K562 (cell line): ENCODE measurements around the gene ZDHHC8. TPM values are rescaled to one million over a fixed set of nuclear protein-coding genes. Genes with fewer than 3 reads are reported as not detected.

ENCODE experiments used
- ATAC-seq: fragments of 200-7000 bp; cut with Tn5 transposase; 3 replicates; pipeline ENCODE4 v1.9.1; 2020; ENCODE audit warnings: moderate library complexity
- BruUV-seq: library from RNA; stranded (reverse); fragments of 400-500 nt; replicated peaks from 2 replicates; lab custom pipeline; 2021; lab: Mats Ljungman, UMichigan
- CTCF ChIA-PET: fragments of 300-600 bp; formaldehyde crosslinking; extraction: SDS; loops from one replicate; lab custom pipeline; 2021; ENCODE audit warnings: low intra/inter-chr PET ratio; lab: Yijun Ruan, JAX
- POLR2A ChIA-PET: fragments of 300-600, 350-650 bp; sonication (Branson Sonifier 250); formaldehyde crosslinking; extraction: SDS; loops from one replicate; lab custom pipeline; 2021; ENCODE audit warnings: antibody characterized with exemption, inconsistent platforms; lab: Yijun Ruan, JAX
- DNase-seq, 4 experiments: peaks; one replicate each; pipeline versions ENCODE4 v3.0.0 to v3.0.0-alpha.2; 2011 to 2018; ENCODE audit warnings: low spot score in 3 of 4, mixed read lengths in 3 of 4; ENCODE audit errors: extremely low read depth in 1 of 4
- FAIRE-seq: peaks from 2 replicates; lab custom pipeline; 2011; peaks lifted over from hg19 to GRCh38; lab: Jason Lieb, UNC
- H2AFZ ChIP-seq: 2 replicates; pipeline ENCODE4 v1.6.0; 2011; ENCODE audit warnings: low read depth, low read length, control low read depth, inconsistent platforms
- H3K27ac ChIP-seq: fragments of 200-600 bp; 3 replicates; pipeline ENCODE4 v1.8.0; 2011; ENCODE audit warnings: low read depth, mild to moderate bottlenecking, control low read depth, inconsistent platforms, low read length, moderate library complexity, mixed read lengths; ENCODE audit errors: extremely low read depth
- H3K27me3 ChIP-seq, 2 experiments: fragments of 300-600 bp in 1 of 2; 2 replicates in 1 of 2; 3 replicates in 1 of 2; pipeline versions ENCODE4 v1.6.0 to v1.8.0; 2011; ENCODE audit warnings: inconsistent platforms in 2 of 2, low read length in 2 of 2, mild to moderate bottlenecking in 1 of 2, mixed read lengths in 1 of 2, moderate library complexity in 1 of 2; ENCODE audit not compliant: control insufficient read depth in 2 of 2, insufficient read depth in 2 of 2
- H3K36me3 ChIP-seq: fragments of 300-600 bp; 3 replicates; pipeline ENCODE4 v1.8.0; 2011; ENCODE audit warnings: mild to moderate bottlenecking, low read length, inconsistent platforms; ENCODE audit not compliant: control insufficient read depth, insufficient read depth
- H3K4me1 ChIP-seq, 2 experiments: fragments of 200-600 bp in 1 of 2; replicated peaks in 1 of 2; 2 replicates in 1 of 2; 3 replicates in 1 of 2; pipeline versions ENCODE4 v1.5.1 to v1.8.0; 2011; ENCODE audit warnings: inconsistent platforms in 2 of 2, low read length in 2 of 2, mild to moderate bottlenecking in 1 of 2, mixed read lengths in 1 of 2, moderate library complexity in 1 of 2; ENCODE audit not compliant: control insufficient read depth in 2 of 2, insufficient read depth in 2 of 2
- H3K4me2 ChIP-seq: 2 replicates; pipeline ENCODE4 v1.6.1; 2011; ENCODE audit warnings: low read length, control low read depth, inconsistent platforms, mixed read lengths; ENCODE audit not compliant: insufficient read depth
- H3K4me3 ChIP-seq: fragments of 200-600 bp; sonication (generic), shearing (Covaris generic); 2 replicates; pipeline ENCODE4 v1.5.1; 2016; ENCODE audit warnings: control low read depth, inconsistent platforms
- H3K79me2 ChIP-seq: fragments of 200-600 bp; 3 replicates; pipeline ENCODE4 v1.8.0; 2011; ENCODE audit warnings: low read length, inconsistent platforms; ENCODE audit not compliant: control insufficient read depth, insufficient read depth
- H3K9ac ChIP-seq, 2 experiments: 2 replicates each; pipeline versions ENCODE4 v1.6.0 to v1.6.1; 2011; ENCODE audit warnings: low read depth in 2 of 2, low read length in 2 of 2, control low read depth in 1 of 2, inconsistent platforms in 1 of 2, mild to moderate bottlenecking in 1 of 2, mixed read lengths in 1 of 2; ENCODE audit not compliant: insufficient read depth in 1 of 2
- H3K9me1 ChIP-seq: one replicate; pipeline ENCODE4 v1.6.0; 2011; ENCODE audit warnings: inconsistent platforms, mild to moderate bottlenecking, low read length, moderate library complexity; ENCODE audit not compliant: control insufficient read depth, insufficient read depth
- H3K9me3 ChIP-seq: replicated peaks from 2 replicates; pipeline ENCODE4 v1.5.1; 2011; ENCODE audit warnings: low read depth, low read length, inconsistent platforms; ENCODE audit not compliant: control insufficient read depth, insufficient read depth
- H4K20me1 ChIP-seq: replicated peaks from 2 replicates; pipeline ENCODE4 v1.6.1; 2011; ENCODE audit warnings: low read length, inconsistent platforms, mixed read lengths; ENCODE audit not compliant: control insufficient read depth, insufficient read depth
- HNRNPLL ChIP-seq: fragments of 200-400 bp; formaldehyde crosslinking; IDR thresholded peaks from 2 replicates; pipeline ENCODE4 v1.6.1; 2017; ENCODE audit warnings: low read length, low read depth, mild to moderate bottlenecking; ENCODE audit not compliant: poor library complexity, severe bottlenecking
- NFIX ChIP-seq: fragments of 250-450 bp; sonication (Bioruptor Pico); IDR thresholded peaks from 2 replicates; pipeline ENCODE4 v1.4.0; 2020; ENCODE audit warnings: low read depth, mild to moderate bottlenecking, moderate library complexity
- NKRF ChIP-seq: fragments of 450-650 bp; IDR thresholded peaks from 2 replicates; pipeline ENCODE4 v1.6.1; 2016; ENCODE audit warnings: borderline replicate concordance
- SRSF9 ChIP-seq: fragments of 200-400 bp; formaldehyde crosslinking; IDR thresholded peaks from 2 replicates; pipeline ENCODE4 v1.6.1; 2017; ENCODE audit warnings: low read depth, low read length, borderline replicate concordance
- XRCC4 ChIP-seq: IDR thresholded peaks from one replicate; pipeline ENCODE4 v1.6.1; 2011; ENCODE audit not compliant: insufficient read depth, insufficient read length; ENCODE audit errors: extremely low read depth
- WGBS: fragments of 100-300 bp; shearing (Covaris generic); methylation state at CpG from one replicate; pipeline ENCODE4 v1.1.6; 2016; ENCODE audit warnings: low coverage, mixed read lengths; ENCODE audit not compliant: insufficient coverage; ENCODE audit errors: missing lambda C conversion rate; 5-methylcytosine and 5-hydroxymethylcytosine counted together
- in situ Hi-C: fragments of 300-500 bp; cut with MboI; formaldehyde crosslinking; loops from 4 replicates; pipeline ENCODE4 v1.15.0; 2018; ENCODE audit warnings: inconsistent platforms, mixed read lengths
- intact Hi-C: fragments of 100-400 bp; cut with micrococcal nuclease; formaldehyde crosslinking; loops from 2 replicates; pipeline ENCODE4 v1.14.2; 2022
- polyA plus RNA-seq, 8 experiments: library from polyadenylated mRNA; depleted of rRNA in 4 of 8; stranded (reverse) in 5 of 8; unstranded in 3 of 8; fragments of >200 nt; fragmentation: Nextera tagmentation in 2 of 8; fragmentation: Illumina TruSeq in 1 of 8; extraction: Ambion mirVana in 2 of 8; extraction: Trizol in 1 of 8; gene quantifications; 2 replicates each; pipeline versions ENCODE4 v1.2.1 to v1.2.3, GENCODE V29; 2011 to 2014; ENCODE audit warnings: inconsistent platforms in 1 of 8, missing spikeins in 1 of 8
- total RNA-seq, 7 experiments: library from RNA; depleted of rRNA in 6 of 7; stranded (reverse); fragments of >200 nt in 6 of 7; fragmentation: Illumina TruSeq in 2 of 7; extraction: Trizol in 2 of 7; gene quantifications; 2 replicates each; pipeline versions ENCODE4 v1.2.1 to v1.2.3, GENCODE V29; 2011 to 2021; ENCODE audit warnings: low replicate concordance in 1 of 7
- TF ChIP-seq, protein P1 (sequence below): fragments of 250-450 bp; sonication (Bioruptor Pico); IDR thresholded peaks from 2 replicates; pipeline ENCODE4 v1.8.0; 2022; ENCODE audit warnings: moderate library complexity, mild to moderate bottlenecking, inconsistent platforms

ZDHHC8 gene
- total and polyA plus RNA-seq, 9 of the 15 experiments (the other 6 are each of a cell fraction or from before 2014, with no cell fraction given): 0.04 to 109 (median 16.4) TPM

DNA sequence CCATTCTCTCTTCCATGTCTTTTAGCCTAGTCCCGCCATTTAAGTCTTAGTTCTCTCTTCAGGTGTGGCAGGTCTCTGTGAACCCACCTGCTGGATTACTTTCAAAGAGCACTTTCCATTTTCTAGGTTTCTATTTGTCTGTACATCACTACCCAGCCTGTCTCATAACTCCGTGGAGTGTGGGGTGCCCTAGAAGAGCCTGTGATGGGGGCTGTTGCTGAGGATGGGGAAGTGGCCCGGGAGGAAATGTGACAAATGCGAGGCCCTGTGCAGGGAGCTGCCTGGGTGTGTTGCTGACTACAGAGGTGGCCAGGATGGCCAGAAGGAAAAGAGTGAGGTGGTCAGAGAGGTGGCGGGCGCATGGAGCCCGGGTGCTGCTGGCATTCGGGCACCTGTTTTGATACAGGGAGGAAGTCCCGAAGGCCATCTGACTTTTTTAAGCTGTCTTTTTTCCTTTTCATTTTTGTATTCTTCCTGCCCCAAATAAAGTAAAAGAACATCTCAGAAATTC, 40.8 kb upstream of the ZDHHC8 start:
- in situ Hi-C loops: no loop called here
- H3K9me1 ChIP-seq: no peaks in the 10 kb centered on the region
- no peak for FAIRE-seq
- peak overlapping the region in 1 of 2 experiments; percentile 18; a peak in 1 of 4 replicates for H3K9ac ChIP-seq
- H3K36me3 ChIP-seq: peaks cover 99% of the 10 kb centered on the region
- H3K27ac ChIP-seq: no peak overlapping the region
- no peak overlapping the region for H3K4me3 ChIP-seq
- H2AFZ ChIP-seq: no peak overlapping the region
- no peaks in the 10 kb centered on the region for H3K27me3 ChIP-seq
- no TSS peak for BruUV-seq
- peaks cover 69% of the 10 kb centered on the region for H3K79me2 ChIP-seq
- no peak for ATAC-seq
- DNase-seq: no peak
- ChIA-PET POLR2A (interaction anchor here (0.7 to 19.4 kb wide), 7 partner anchors 8 to 100 kb away, joined by 3 to 513 read pairs (median 4); partner anchors contain the start of genes DGCR8, RANBP1 and TRMT2A), CTCF (no interaction called here)
- peaks cover 0 to 12% of the 10 kb centered on the region in 2 experiments; a peak in 2 of 5 replicates for H3K4me1 ChIP-seq
- no peak for TF ChIP-seq NFIX (CRISPR knock-in tag)
- TF ChIP-seq, protein P1, sequence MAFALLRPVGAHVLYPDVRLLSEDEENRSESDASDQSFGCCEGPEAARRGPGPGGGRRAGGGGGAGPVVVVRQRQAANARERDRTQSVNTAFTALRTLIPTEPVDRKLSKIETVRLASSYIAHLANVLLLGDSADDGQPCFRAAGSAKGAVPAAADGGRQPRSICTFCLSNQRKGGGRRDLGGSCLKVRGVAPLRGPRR (CRISPR knock-in tag): 0 out of 2 replicates have a peak, but pooled peaks have one; percentile 6
- no peak for TF ChIP-seq XRCC4
- TF ChIP-seq NKRF: no peak
- peak; percentile 23 for TF ChIP-seq HNRNPLL
- no peak for TF ChIP-seq SRSF9
- H3K4me2 ChIP-seq: no peak overlapping the region
- intact Hi-C loops: no loop called here
- peaks cover 10% of the 10 kb centered on the region; the same call in 1 of the 2 replicates for H4K20me1 ChIP-seq
- H3K9me3 ChIP-seq: no peaks in the 10 kb centered on the region; the same call in 1 of the 2 replicates
- 95% methylated on average over 9 of the region's 9 CpGs for WGBS
